Measurements from ENCODE around the gene RNF40.

GRCh38 chr16:30747799-30748633 lies 14.1 kb upstream of the RNF40 start, which contains the start of gene PHKG2:
- TF ChIP-seq CTCF (IDR thresholded peaks at IDR 0.05; ENCODE audit: insufficient read depth, low read depth, low read length) (no peak), EZH2 (IDR thresholded peaks at IDR 0.05; ENCODE audit: insufficient read depth, low read length) (no peak)
